Caki2 (cell line): ENCODE measurements around the gene STAC3. TPM values are rescaled to one million over a fixed set of nuclear protein-coding genes. Genes with fewer than 3 reads are reported as not detected.

Source experiments
- total RNA-seq: library from RNA; depleted of rRNA; stranded (reverse); fragments of >200 nt; shearing (Covaris generic); gene quantifications from 2 replicates; pipeline ENCODE4 v1.2.3, GENCODE V29; 2014; ENCODE audit warnings: low replicate concordance; rRNA removed

Gene STAC3
- total RNA-seq, 1 experiment from 2014 or later, result 0.95 TPM

Other genes starting within 250 kb of the STAC3 start
- gene ZBTB39, start 244.6 kb downstream of the STAC3 start, total RNA-seq, result 2.2 and 3.1 TPM in 2 replicates
- not detected in 2 replicates for gene TAC3, start 234.7 kb downstream of the STAC3 start, total RNA-seq
- gene MYO1A, start 201.1 kb downstream of the STAC3 start, total RNA-seq, result not detected in 2 replicates
- 23.1 and 23.8 TPM in 2 replicates for gene NEMP1, start 172.4 kb downstream of the STAC3 start, total RNA-seq
- gene NAB2, start 162.1 kb downstream of the STAC3 start, total RNA-seq, result 15.1 and 35.8 TPM in 2 replicates
- gene STAT6, start 139.8 kb downstream of the STAC3 start, total RNA-seq, result 98.6 and 107 TPM in 2 replicates
- 23.5 and 28.4 TPM in 2 replicates for gene LRP1, start 122.7 kb downstream of the STAC3 start, total RNA-seq
- not detected in 2 replicates for gene LRP1-AS, start 103.6 kb downstream of the STAC3 start, total RNA-seq
- gene NXPH4, start 34.4 kb downstream of the STAC3 start, total RNA-seq, result 0.54 TPM in 1 of 2 replicates, not detected in the other
- 246 and 291 TPM in 2 replicates for gene SHMT2, start 21.5 kb downstream of the STAC3 start, total RNA-seq
- 22.8 and 27.5 TPM in 2 replicates for gene R3HDM2, start 179.9 kb upstream of the STAC3 start, total RNA-seq
- not detected in 2 replicates for gene INHBC, start 183.6 kb upstream of the STAC3 start, total RNA-seq
- gene INHBE, start 204.1 kb upstream of the STAC3 start, total RNA-seq, result not detected in 2 replicates
- gene GLI1, start 208.6 kb upstream of the STAC3 start, total RNA-seq, result 0.57 and 1.8 TPM in 2 replicates
- gene ARHGAP9, start 228.7 kb upstream of the STAC3 start, total RNA-seq, result not detected in 2 replicates
- 285 and 315 TPM in 2 replicates for gene MARS1, start 236.9 kb upstream of the STAC3 start, total RNA-seq